Astrocyte (in vitro differentiated cells and primary cell): ENCODE results near the gene TP73. TPM values are rescaled to one million over a fixed set of nuclear protein-coding genes. Genes with fewer than 3 reads are reported as not detected.

Source experiments
- DNase-seq: peaks from one replicate; pipeline ENCODE4 v3.0.0-alpha.2; 2010; ENCODE audit warnings: low read depth
- FAIRE-seq: peaks from 2 replicates; lab custom pipeline; 2011; peaks lifted over from hg19 to GRCh38; lab: Jason Lieb, UNC
- H2AFZ ChIP-seq: 2 replicates; pipeline ENCODE4 v1.6.0; 2012; ENCODE audit warnings: low read depth, low read length, inconsistent platforms
- H3K27ac ChIP-seq: 2 replicates; pipeline ENCODE4 v1.5.1; 2011; ENCODE audit warnings: low read depth, low read length, inconsistent platforms
- H3K27me3 ChIP-seq: 2 replicates; pipeline ENCODE4 v1.6.0; 2011; ENCODE audit warnings: low read length, inconsistent platforms; ENCODE audit not compliant: insufficient read depth
- H3K36me3 ChIP-seq: 2 replicates; pipeline ENCODE4 v1.5.1; 2011; ENCODE audit warnings: low read length, inconsistent platforms; ENCODE audit not compliant: insufficient read depth
- H3K4me1 ChIP-seq: 2 replicates; pipeline ENCODE4 v1.5.1; 2011; ENCODE audit warnings: low read length, inconsistent platforms; ENCODE audit not compliant: insufficient read depth
- H3K4me2 ChIP-seq: 2 replicates; pipeline ENCODE4 v1.6.0; 2012; ENCODE audit warnings: low read length, inconsistent platforms
- H3K4me3 ChIP-seq: 2 replicates; pipeline ENCODE4 v1.5.1; 2011; ENCODE audit warnings: low read depth, mild to moderate bottlenecking, low read length, inconsistent platforms; ENCODE audit not compliant: insufficient read depth
- H3K79me2 ChIP-seq: 2 replicates; pipeline ENCODE4 v1.6.0; 2012; ENCODE audit warnings: mild to moderate bottlenecking, low read length, inconsistent platforms; ENCODE audit not compliant: insufficient read depth
- H3K9ac ChIP-seq: 2 replicates; pipeline ENCODE4 v1.6.0; 2012; ENCODE audit warnings: mild to moderate bottlenecking, low read length, inconsistent platforms
- H3K9me3 ChIP-seq: 2 replicates; pipeline ENCODE4 v1.5.1; 2012; ENCODE audit warnings: low read depth, mild to moderate bottlenecking, low read length, inconsistent platforms; ENCODE audit not compliant: insufficient read depth
- H4K20me1 ChIP-seq: 2 replicates; pipeline ENCODE4 v1.6.0; 2012; ENCODE audit warnings: low read length, inconsistent platforms; ENCODE audit not compliant: insufficient read depth
- H3K27ac Mint-ChIP-seq: one replicate; pipeline ENCODE4 v1.8.0; 2021; ENCODE audit warnings: mild to moderate bottlenecking, mixed read lengths; ENCODE audit not compliant: unreplicated experiment
- H3K27me3 Mint-ChIP-seq: one replicate; pipeline ENCODE4 v1.8.0; 2021; ENCODE audit warnings: low read depth, mixed read lengths; ENCODE audit not compliant: unreplicated experiment
- H3K36me3 Mint-ChIP-seq: one replicate; pipeline ENCODE4 v1.8.0; 2021; ENCODE audit warnings: low read depth, mixed read lengths; ENCODE audit not compliant: unreplicated experiment
- H3K4me1 Mint-ChIP-seq: one replicate; pipeline ENCODE4 v1.8.0; 2021; ENCODE audit warnings: low read depth, mixed read lengths; ENCODE audit not compliant: unreplicated experiment
- H3K4me3 Mint-ChIP-seq: one replicate; pipeline ENCODE4 v1.8.0; 2021; ENCODE audit warnings: mild to moderate bottlenecking, moderate library complexity, mixed read lengths; ENCODE audit not compliant: unreplicated experiment
- H3K9me3 Mint-ChIP-seq: one replicate; pipeline ENCODE4 v1.8.0; 2021; ENCODE audit warnings: mild to moderate bottlenecking, mixed read lengths; ENCODE audit not compliant: unreplicated experiment
- CTCF ChIP-seq: IDR thresholded peaks from 2 replicates; pipeline ENCODE4 v1.5.1; 2011; ENCODE audit warnings: low read depth, mild to moderate bottlenecking, inconsistent platforms, low read length, moderate library complexity; ENCODE audit not compliant: insufficient read depth
- EZH2 ChIP-seq: IDR thresholded peaks from 2 replicates; pipeline ENCODE4 v1.6.1; 2012; ENCODE audit warnings: mild to moderate bottlenecking, low read length, inconsistent platforms; ENCODE audit not compliant: insufficient read depth
- total RNA-seq: library from RNA; stranded (reverse); gene quantifications from 2 replicates; pipeline ENCODE4 v1.2.1, GENCODE V29; 2021

The TP73 gene
- total RNA-seq, 1 donor from 2014 or later: 0.18 TPM

- Histone ChIP-seq H3K4me1 (peaks cover 17% of the 10 kb centered on the region), H3K79me2 (peaks cover 15% of the 10 kb centered on the region), H3K9ac (peak overlapping the region; percentile 78), H2AFZ (peak overlapping the region; percentile 56), H3K4me2 (peak overlapping the region; percentile 95), H3K4me3 (peak overlapping the region; percentile 72), H3K9me3 (no peaks in the 10 kb centered on the region), H3K27ac (no peak overlapping the region), H4K20me1 (peaks cover 32% of the 10 kb centered on the region), H3K27me3 (no peaks in the 10 kb centered on the region), H3K36me3 (peaks cover 7% of the 10 kb centered on the region)
- H3K27ac Mint-ChIP-seq: no peak overlapping the region
- peaks cover 10% of the 10 kb centered on the region for H3K36me3 Mint-ChIP-seq
- FAIRE-seq (no peak), DNase-seq (peak; percentile 32)
- H3K4me3 Mint-ChIP-seq: peak overlapping the region; percentile 84
- TF ChIP-seq CTCF: no peak
- no peaks in the 10 kb centered on the region for H3K9me3 Mint-ChIP-seq
- peaks cover 4% of the 10 kb centered on the region for H3K4me1 Mint-ChIP-seq
- H3K27me3 Mint-ChIP-seq: no peaks in the 10 kb centered on the region
Measured at GRCh38 chr1:3625151-3625907, 27.0 kb upstream of the TP73 start.

- H3K4me2 ChIP-seq: peak overlapping the region; percentile 95
- Mint-ChIP-seq H3K4me1 (peaks cover 4% of the 10 kb centered on the region), H3K27ac (no peak overlapping the region), H3K36me3 (peaks cover 13% of the 10 kb centered on the region), H3K27me3 (no peaks in the 10 kb centered on the region), H3K4me3 (peak overlapping the region; percentile 84), H3K9me3 (no peaks in the 10 kb centered on the region)
- H3K9me3 ChIP-seq: no peaks in the 10 kb centered on the region
- H3K27ac ChIP-seq: no peak overlapping the region
- TF ChIP-seq EZH2 (no peak), CTCF (no peak)
- H2AFZ ChIP-seq: no peak overlapping the region
- no peaks in the 10 kb centered on the region for H3K27me3 ChIP-seq
- peaks cover 15% of the 10 kb centered on the region for H3K79me2 ChIP-seq
- peaks cover 17% of the 10 kb centered on the region for H3K4me1 ChIP-seq
- peak overlapping the region; percentile 78 for H3K9ac ChIP-seq
- H4K20me1 ChIP-seq: peaks cover 33% of the 10 kb centered on the region
- peaks cover 7% of the 10 kb centered on the region for H3K36me3 ChIP-seq
- peak overlapping the region; percentile 67 for H3K4me3 ChIP-seq
- no peak for FAIRE-seq
- DNase-seq: no peak
Measured at GRCh38 chr1:3626025-3626424, 26.3 kb upstream of the TP73 start.
